HepG2 (cell line): ENCODE results near the gene TRAK1. TPM values are rescaled to one million over a fixed set of nuclear protein-coding genes. Genes with fewer than 3 reads are reported as not detected.

Source experiments
- ATAC-seq: fragments of 200-7000 bp; cut with Tn5 transposase; 3 replicates; pipeline ENCODE4 v1.9.1; 2020; ENCODE audit warnings: mild to moderate bottlenecking, moderate library complexity
- BruUV-seq: library from RNA; stranded (reverse); fragments of 400-500 nt; replicated peaks from 2 replicates; lab custom pipeline; 2021; lab: Mats Ljungman, UMichigan
- CTCF ChIA-PET: fragments of 300-600 bp; formaldehyde crosslinking; extraction: SDS; loops from one replicate; lab custom pipeline; 2021; ENCODE audit warnings: low total read pairs, inconsistent platforms, low intra/inter-chr PET ratio; lab: Yijun Ruan, JAX
- POLR2A ChIA-PET: fragments of 350-600 bp; sonication (Branson Sonifier 250); formaldehyde crosslinking; loops from one replicate; lab custom pipeline; 2020; ENCODE audit warnings: antibody characterized with exemption, inconsistent platforms; lab: Yijun Ruan, JAX
- DNase-seq: peaks from one replicate; pipeline ENCODE4 v3.0.0-alpha.2; 2015; ENCODE audit warnings: low spot score
- FAIRE-seq: peaks from 3 replicates; lab custom pipeline; 2011; peaks lifted over from hg19 to GRCh38; lab: Jason Lieb, UNC
- H2AFZ ChIP-seq: one replicate; pipeline ENCODE4 v1.6.1; 2011; ENCODE audit warnings: low read length, inconsistent platforms
- H3K27ac ChIP-seq: fragments of 300-600 bp; 3 replicates; pipeline ENCODE4 v1.8.0; 2011; ENCODE audit warnings: mixed run types, mild to moderate bottlenecking, mixed read lengths, low read length, inconsistent platforms; ENCODE audit not compliant: insufficient read depth; ENCODE audit errors: extremely low read length
- H3K27me3 ChIP-seq, 2 experiments: fragments of 200-600 bp in 1 of 2; 2 replicates in 1 of 2; 3 replicates in 1 of 2; pipeline versions ENCODE4 v1.6.0 to v1.8.0; 2011; ENCODE audit warnings: low read length in 2 of 2, mild to moderate bottlenecking in 2 of 2, moderate library complexity in 2 of 2, inconsistent platforms in 1 of 2; ENCODE audit not compliant: insufficient read depth in 2 of 2, control insufficient read depth in 1 of 2
- H3K36me3 ChIP-seq, 2 experiments: fragments of 200-600 bp in 1 of 2; replicated peaks in 1 of 2; 2 replicates in 1 of 2; 3 replicates in 1 of 2; pipeline versions ENCODE4 v1.5.1 to v1.8.0; 2011; ENCODE audit warnings: low read length in 2 of 2, inconsistent platforms in 1 of 2; ENCODE audit not compliant: insufficient read depth in 2 of 2, control insufficient read depth in 1 of 2
- H3K4me1 ChIP-seq: 2 replicates; pipeline ENCODE4 v1.5.1; 2012; ENCODE audit warnings: low read length, inconsistent platforms; ENCODE audit not compliant: insufficient read depth
- H3K4me2 ChIP-seq: 2 replicates; pipeline ENCODE4 v1.6.0; 2011; ENCODE audit warnings: low read depth, low read length, inconsistent platforms
- H3K4me3 ChIP-seq, 3 experiments: fragments of 200-600 bp in 1 of 3; sonication (generic), shearing (Covaris generic) in 1 of 3; replicated peaks in 1 of 3; 2 replicates each; pipeline ENCODE4 v1.5.1; 2011 to 2016; ENCODE audit warnings: low read length in 3 of 3, inconsistent platforms in 2 of 3, low read depth in 2 of 3, mild to moderate bottlenecking in 2 of 3, control low read depth in 1 of 3, mixed read lengths in 1 of 3; ENCODE audit not compliant: insufficient read depth in 1 of 3
- H3K79me2 ChIP-seq: one replicate; pipeline ENCODE4 v1.6.1; 2011; ENCODE audit warnings: low read length, inconsistent platforms; ENCODE audit not compliant: insufficient read depth
- H3K9ac ChIP-seq: 2 replicates; pipeline ENCODE4 v1.6.0; 2011; ENCODE audit warnings: mild to moderate bottlenecking, low read depth, low read length, inconsistent platforms; ENCODE audit not compliant: insufficient read depth
- H3K9me3 ChIP-seq: 2 replicates; pipeline ENCODE4 v1.5.1; 2012; ENCODE audit warnings: mild to moderate bottlenecking, low read length
- H4K20me1 ChIP-seq: 2 replicates; pipeline ENCODE4 v1.6.0; 2011; ENCODE audit warnings: inconsistent platforms, mild to moderate bottlenecking, low read length, moderate library complexity; ENCODE audit not compliant: insufficient read depth
- ARID2 ChIP-seq: sonication (generic); formaldehyde crosslinking; IDR thresholded peaks from 2 replicates; pipeline ENCODE4 v1.8.1; 2022; ENCODE audit warnings: mild to moderate bottlenecking, missing genetic modification reagents, borderline replicate concordance
- HOXA9 ChIP-seq: sonication (generic); formaldehyde crosslinking; IDR thresholded peaks from 2 replicates; pipeline ENCODE4 v1.8.1; 2022; ENCODE audit warnings: missing genetic modification reagents, mild to moderate bottlenecking, moderate library complexity, borderline replicate concordance
- MED8 ChIP-seq: sonication (generic); formaldehyde crosslinking; IDR thresholded peaks from 2 replicates; pipeline ENCODE4 v1.8.1; 2023; ENCODE audit warnings: mild to moderate bottlenecking, missing genetic modification reagents; ENCODE audit not compliant: insufficient replicate concordance
- RFX3 ChIP-seq: IDR thresholded peaks from 2 replicates; pipeline ENCODE4 v1.6.1; 2016; ENCODE audit warnings: missing biosample characterization, missing genetic modification reagents
- SMAD3 ChIP-seq: sonication (generic); formaldehyde crosslinking; IDR thresholded peaks from 2 replicates; pipeline ENCODE4 v1.4.0; 2020; ENCODE audit warnings: missing genetic modification reagents
- SP140L ChIP-seq: sonication (generic); formaldehyde crosslinking; IDR thresholded peaks from 2 replicates; pipeline ENCODE4 v1.4.0; 2020; ENCODE audit warnings: missing genetic modification reagents, borderline replicate concordance
- ZFY ChIP-seq: sonication (generic); formaldehyde crosslinking; IDR thresholded peaks from 2 replicates; pipeline ENCODE4 v1.4.0; 2020; ENCODE audit warnings: missing genetic modification reagents
- ZKSCAN5 ChIP-seq: sonication (generic); formaldehyde crosslinking; IDR thresholded peaks from 2 replicates; pipeline ENCODE4 v1.5.1; 2020; ENCODE audit warnings: mild to moderate bottlenecking, missing genetic modification reagents
- ZNF747 ChIP-seq: sonication (generic); formaldehyde crosslinking; IDR thresholded peaks from 2 replicates; pipeline ENCODE4 v1.8.1; 2023; ENCODE audit warnings: missing genetic modification reagents, mild to moderate bottlenecking, borderline replicate concordance
- ZNF782 ChIP-seq: sonication (generic); formaldehyde crosslinking; IDR thresholded peaks from 2 replicates; pipeline ENCODE4 v1.4.0; 2020; ENCODE audit warnings: missing genetic modification reagents, mild to moderate bottlenecking, borderline replicate concordance
- ZSCAN31 ChIP-seq: sonication (generic); formaldehyde crosslinking; IDR thresholded peaks from 2 replicates; pipeline ENCODE4 v1.5.0; 2020; ENCODE audit warnings: low read depth, mild to moderate bottlenecking, missing genetic modification reagents
- WGBS: methylation state at CpG from one replicate; pipeline ENCODE4 v1.1.6; 2017; ENCODE audit warnings: low lambda C conversion rate; 5-methylcytosine and 5-hydroxymethylcytosine counted together
- in situ Hi-C: cut with HindIII; loops from 2 replicates; pipeline ENCODE4 v1.10.0; 2017; ENCODE audit warnings: low pct_unique_long_range_greater_than_20kb; ENCODE audit not compliant: extremely low pct_ligation_motif_present
- intact Hi-C: fragments of 100-400 bp; cut with micrococcal nuclease; formaldehyde crosslinking; loops from one replicate; pipeline ENCODE4 v1.10.0; 2022; ENCODE audit not compliant: unreplicated experiment
- polyA plus RNA-seq, 8 experiments: library from polyadenylated mRNA; depleted of rRNA in 3 of 8; stranded (reverse) in 7 of 8; unstranded in 1 of 8; fragments of >200 nt; fragmentation: Illumina TruSeq in 4 of 8; extraction: Trizol in 4 of 8; gene quantifications; 2 replicates each; pipeline versions ENCODE4 v1.2.1 to v1.2.3, GENCODE V29; 2011 to 2016; ENCODE audit warnings: low read depth in 4 of 8, missing spikeins in 1 of 8, mixed read lengths in 1 of 8; ENCODE audit not compliant: insufficient read depth in 1 of 8
- total RNA-seq, 5 experiments: library from RNA; depleted of rRNA; stranded (reverse); fragments of >200 nt; fragmentation: Illumina TruSeq; extraction: Trizol; gene quantifications; 2 replicates each; pipeline ENCODE4 v1.2.3, GENCODE V29; 2016; ENCODE audit warnings: low read depth in 1 of 5
- TF ChIP-seq, protein P1 (sequence below): sonication (generic); formaldehyde crosslinking; IDR thresholded peaks from 2 replicates; pipeline ENCODE4 v1.4.0; 2020; ENCODE audit warnings: low read depth, mild to moderate bottlenecking, missing genetic modification reagents

TRAK1 gene
- total and polyA plus RNA-seq, 2 of the 13 experiments (the other 11 are each of a cell fraction or from before 2014, with no cell fraction given): 20.5 to 46.6 TPM

GRCh38 chr3:42187936-42188335 is 96.8 kb downstream of the TRAK1 start:
- 98% methylated on average over 4 of the region's 9 CpGs for WGBS
- Histone ChIP-seq H2AFZ (no peak overlapping the region), H3K27ac (no peak overlapping the region), H3K36me3 (peaks cover 27 to 44% of the 10 kb centered on the region in 2 experiments), H3K4me3 (no peak overlapping the region), H3K79me2 (peaks cover 5% of the 10 kb centered on the region), H4K20me1 (peaks cover 8% of the 10 kb centered on the region; the same call in 1 of the 2 replicates), H3K9me3 (no peaks in the 10 kb centered on the region), H3K9ac (no peak overlapping the region), H3K4me2 (no peak overlapping the region), H3K4me1 (peaks cover 13% of the 10 kb centered on the region), H3K27me3 (no peaks in the 10 kb centered on the region)
- CTCF ChIA-PET: no interaction called here
- FAIRE-seq (no peak), ATAC-seq (no peak), DNase-seq (no peak)
- intact Hi-C loops (no loop called here), in situ Hi-C loops (loop anchor here (25.0 kb wide), 1 partner anchor 176 kb away; no protein-coding TSS in a partner anchor)
- POLR2A ChIA-PET: no interaction called here
- no peak for TF ChIP-seq ZNF747 (CRISPR knock-in tag)
- TF ChIP-seq HOXA9 (CRISPR knock-in tag): no peak
- TF ChIP-seq RFX3 (CRISPR knock-in tag): no peak
- TF ChIP-seq SP140L: no peak
- TF ChIP-seq ARID2 (CRISPR knock-in tag): no peak
- TF ChIP-seq MED8 (CRISPR knock-in tag): no peak
- TF ChIP-seq SMAD3 (CRISPR knock-in tag): no peak
- no peak for TF ChIP-seq ZFY
- TF ChIP-seq, protein P1, sequence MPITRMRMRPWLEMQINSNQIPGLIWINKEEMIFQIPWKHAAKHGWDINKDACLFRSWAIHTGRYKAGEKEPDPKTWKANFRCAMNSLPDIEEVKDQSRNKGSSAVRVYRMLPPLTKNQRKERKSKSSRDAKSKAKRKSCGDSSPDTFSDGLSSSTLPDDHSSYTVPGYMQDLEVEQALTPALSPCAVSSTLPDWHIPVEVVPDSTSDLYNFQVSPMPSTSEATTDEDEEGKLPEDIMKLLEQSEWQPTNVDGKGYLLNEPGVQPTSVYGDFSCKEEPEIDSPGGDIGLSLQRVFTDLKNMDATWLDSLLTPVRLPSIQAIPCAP (CRISPR knock-in tag): no peak
- TF ChIP-seq ZNF782 (CRISPR knock-in tag): no peak
- TF ChIP-seq ZKSCAN5 (CRISPR knock-in tag): no peak
- no peak for TF ChIP-seq ZSCAN31 (CRISPR knock-in tag)
- no TSS peak for BruUV-seq
